Measurements from ENCODE around the gene SND1. TPM values are rescaled to one million over a fixed set of nuclear protein-coding genes. Genes with fewer than 3 reads are reported as not detected.

Gene SND1
- total RNA-seq, 2 donors from 2014 or later, result 131 to 135 TPM

DNA sequence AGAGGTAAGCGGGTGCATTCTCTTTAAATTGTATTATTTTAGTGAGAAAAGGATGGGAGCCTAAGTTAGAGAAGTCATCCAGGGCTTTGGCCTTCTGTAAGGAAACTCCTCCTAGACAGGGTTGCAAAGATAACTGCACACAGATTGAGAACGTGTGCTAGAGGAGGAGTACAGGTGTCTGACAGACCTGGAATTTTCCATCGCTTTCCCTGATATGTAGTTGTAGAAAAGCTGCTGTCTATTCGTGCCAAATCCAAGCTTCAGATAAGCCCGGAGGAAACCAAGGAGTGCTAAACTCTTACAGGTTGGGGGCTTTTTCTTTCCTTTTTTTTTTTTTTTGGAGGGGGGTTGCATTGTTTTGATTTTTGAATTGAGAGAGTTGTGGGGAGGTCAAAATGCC is 356.1 kb downstream of the SND1 start:
- intact Hi-C loops (cut with DNase I), result no loop called here
- DNase-seq (ENCODE audit: low spot score), result no peak

GRCh38 chr7:128008744-128009143 is 356.8 kb downstream of the SND1 start:
- intact Hi-C loops (cut with DNase I), result no loop called here
- DNase-seq (ENCODE audit: low spot score), result no peak

- no peak for DNase-seq (ENCODE audit: low spot score)
- intact Hi-C loops (cut with DNase I), result loop anchor here in 1 of 2 donors (5.0 kb wide), 1 partner anchor 898 kb away; no protein-coding TSS in a partner anchor
Observed at GRCh38 chr7:128010391-128011127, 358.6 kb downstream of the SND1 start.

- DNase-seq (ENCODE audit: low spot score), result no peak
- intact Hi-C loops (cut with DNase I), result loop anchor here in 1 of 2 donors (5.0 kb wide), 1 partner anchor 899 kb away; no protein-coding TSS in a partner anchor
Observed at GRCh38 chr7:128011131-128011661, 359.2 kb downstream of the SND1 start.

- DNase-seq (ENCODE audit: low spot score), result no peak
- intact Hi-C loops (cut with DNase I), result loop anchor here in 1 of 2 donors (5.0 kb wide), 1 partner anchor 903 kb away; no protein-coding TSS in a partner anchor
Observed at GRCh38 chr7:128014811-128015210, 362.8 kb downstream of the SND1 start.

- intact Hi-C loops (cut with DNase I), result no loop called here
- DNase-seq (ENCODE audit: low spot score), result no peak
Observed at GRCh38 chr7:128017460-128017859, 365.5 kb downstream of the SND1 start.

DNA sequence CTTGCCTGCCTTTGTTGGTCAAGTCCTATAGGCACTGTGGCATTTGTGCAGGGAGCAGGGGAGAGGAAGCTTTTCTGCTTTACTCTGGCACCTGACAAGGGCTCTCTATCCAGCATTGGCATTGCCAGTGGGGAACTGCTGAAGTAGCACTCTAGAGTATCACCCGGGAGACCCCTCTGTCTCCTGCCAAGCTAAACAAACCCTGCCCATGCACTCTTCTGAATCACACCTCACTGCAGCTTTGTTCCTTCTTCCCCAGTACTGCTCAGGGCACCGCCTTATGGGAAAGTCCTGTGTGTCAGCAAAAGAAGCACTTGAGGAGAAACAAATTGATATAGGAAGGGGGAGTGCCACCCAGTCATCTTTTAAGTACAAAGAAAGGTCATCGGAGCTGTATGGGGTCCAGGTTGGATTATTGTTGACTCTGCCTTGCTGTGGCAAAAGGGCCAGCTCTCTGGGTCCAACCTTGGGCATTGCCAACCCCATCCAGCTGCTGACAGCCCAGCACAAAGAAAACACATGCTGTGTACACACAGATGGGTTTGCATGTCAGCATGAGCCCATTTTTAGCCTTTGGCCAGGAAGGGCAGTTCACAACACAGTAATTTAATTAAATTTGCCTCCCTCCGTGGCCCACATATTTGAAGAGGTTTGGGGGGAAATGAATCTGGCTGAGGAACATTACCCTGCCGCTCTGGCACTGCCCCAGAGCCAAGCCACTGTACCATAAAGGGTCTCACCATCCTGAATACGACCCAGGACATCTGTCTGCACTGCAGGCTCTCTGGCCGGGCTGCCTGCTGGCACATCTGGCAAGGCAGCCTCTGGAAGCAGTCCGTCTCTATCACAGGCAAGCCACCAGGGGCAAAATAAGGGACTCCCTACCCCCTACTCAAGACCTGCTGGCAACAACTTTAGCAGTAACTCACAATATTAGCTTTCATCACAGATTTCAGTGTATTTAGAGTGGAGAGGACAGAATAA is 366.2 kb downstream of the SND1 start:
- no peak for DNase-seq (ENCODE audit: low spot score)
- intact Hi-C loops (cut with DNase I), result no loop called here

GRCh38 chr7:128019288-128019687 is 367.3 kb downstream of the SND1 start:
- intact Hi-C loops (cut with DNase I), result no loop called here
- no peak for DNase-seq (ENCODE audit: low spot score)

GRCh38 chr7:128020159-128020558 is 368.2 kb downstream of the SND1 start:
- intact Hi-C loops (cut with DNase I), result no loop called here
- no peak for DNase-seq (ENCODE audit: low spot score)

GRCh38 chr7:128021366-128021765 is 369.4 kb downstream of the SND1 start:
- intact Hi-C loops (cut with DNase I), result no loop called here
- DNase-seq (ENCODE audit: low spot score), result no peak

DNA sequence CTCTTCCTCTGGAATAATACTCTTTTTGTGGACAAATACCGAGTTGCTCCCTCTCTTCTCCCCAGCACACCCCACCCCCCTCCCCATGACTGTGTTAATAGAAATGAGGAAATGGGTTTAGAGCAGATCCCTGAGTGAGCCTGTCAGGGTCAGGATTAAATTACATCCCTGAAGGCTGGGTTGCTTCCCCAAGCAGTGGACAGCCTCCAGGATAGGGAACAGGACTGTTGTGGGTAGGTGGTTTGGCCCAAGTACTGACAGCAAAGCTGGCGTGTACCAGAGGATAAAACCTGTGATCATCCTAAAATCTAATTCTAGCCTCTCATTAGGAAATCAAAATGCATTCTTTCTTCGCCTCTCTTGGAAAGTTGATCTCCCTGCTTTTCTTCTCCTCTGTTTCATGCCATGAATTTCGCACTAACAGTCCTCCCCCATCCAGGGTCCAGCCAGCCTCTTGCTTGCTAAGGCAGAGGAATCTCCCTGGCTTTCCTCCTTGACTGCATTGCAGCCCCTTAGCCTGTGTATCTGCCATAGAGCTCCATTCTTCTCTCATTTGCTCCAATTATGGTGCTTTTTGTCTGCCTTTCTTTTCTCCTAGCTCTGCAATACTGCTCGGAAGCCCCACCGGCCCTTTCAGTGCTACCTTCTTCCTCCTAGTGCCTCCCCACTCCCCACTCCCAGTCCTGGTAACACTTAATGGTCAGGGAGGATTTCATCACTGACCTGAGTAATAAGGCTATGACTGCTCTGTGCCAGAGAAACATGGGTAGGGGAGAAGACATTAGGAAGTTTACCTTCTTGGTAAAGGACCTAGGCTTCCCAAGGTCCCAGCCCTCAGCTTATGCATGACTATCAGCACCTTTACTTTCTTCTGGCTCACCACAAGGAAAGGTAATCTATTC is 370.9 kb downstream of the SND1 start:
- intact Hi-C loops (cut with DNase I), result no loop called here

GRCh38 chr7:128024151-128024550 is 372.2 kb downstream of the SND1 start:
- DNase-seq (ENCODE audit: low spot score), result no peak
- intact Hi-C loops (cut with DNase I), result no loop called here

More for the DNA sequence above, 370.9 kb downstream of the SND1 start:
- no peak for DNase-seq (ENCODE audit: low spot score)

DNA sequence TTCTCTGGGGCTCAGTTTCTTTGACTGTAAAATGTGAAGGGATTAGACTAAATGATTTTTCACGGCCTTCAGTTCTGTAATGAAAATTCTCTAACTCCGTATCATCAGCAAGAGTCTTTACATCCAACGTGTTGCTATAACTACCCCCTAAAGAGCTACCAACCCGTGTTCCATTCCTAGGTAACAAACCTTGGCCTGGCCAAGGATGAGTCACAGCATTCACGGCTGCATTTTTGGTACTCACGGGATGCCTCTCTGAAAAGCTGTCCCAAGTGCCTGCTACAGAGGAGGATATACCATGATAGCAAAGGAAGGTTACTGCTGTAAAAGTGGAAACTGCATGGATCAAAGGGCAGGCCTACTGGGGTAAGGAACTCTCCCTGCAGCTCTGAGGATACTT is 373.4 kb downstream of the SND1 start:
- intact Hi-C loops (cut with DNase I), result no loop called here
- no peak for DNase-seq (ENCODE audit: low spot score)

DNA sequence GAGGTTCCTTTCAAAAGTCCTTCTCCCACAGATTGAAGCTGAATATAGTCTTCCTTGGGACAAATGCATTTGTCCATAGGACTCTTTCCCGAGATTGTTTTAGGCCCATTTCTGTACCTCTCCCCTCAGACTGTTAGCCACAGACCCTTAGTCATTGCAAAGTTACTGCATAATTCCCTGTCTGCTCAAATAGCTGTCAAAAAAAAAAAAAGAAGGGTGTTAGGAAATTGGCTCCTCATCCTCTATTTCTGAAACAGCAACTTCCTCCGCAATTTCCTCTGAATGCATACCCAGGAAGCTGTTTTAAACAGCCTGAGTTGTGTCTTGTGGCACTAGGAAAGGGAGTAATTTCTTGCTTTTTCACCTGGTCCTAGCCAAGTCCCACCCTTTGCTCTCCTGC is 373.8 kb downstream of the SND1 start:
- DNase-seq (ENCODE audit: low spot score), result no peak
- intact Hi-C loops (cut with DNase I), result no loop called here

DNA sequence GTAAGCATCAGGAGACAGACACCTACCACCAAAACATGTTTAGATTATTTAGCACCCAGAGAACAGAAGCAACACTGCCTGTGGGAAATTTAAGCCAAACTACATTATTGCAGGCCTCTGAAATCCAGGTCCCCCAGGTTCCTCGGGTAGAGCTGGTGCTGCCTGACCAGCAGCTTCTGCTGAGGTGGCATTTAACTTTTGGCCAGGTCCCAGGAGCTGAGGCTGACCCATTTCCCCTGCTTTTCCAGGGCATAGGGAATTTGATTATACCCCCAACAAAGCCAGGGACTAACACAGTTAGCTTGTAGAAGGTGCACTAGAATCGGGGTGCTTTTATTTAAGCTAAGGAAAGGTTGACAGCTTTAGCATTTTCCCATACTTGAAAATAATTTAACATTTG is 374.6 kb downstream of the SND1 start:
- no peak for DNase-seq (ENCODE audit: low spot score)
- intact Hi-C loops (cut with DNase I), result no loop called here

DNA sequence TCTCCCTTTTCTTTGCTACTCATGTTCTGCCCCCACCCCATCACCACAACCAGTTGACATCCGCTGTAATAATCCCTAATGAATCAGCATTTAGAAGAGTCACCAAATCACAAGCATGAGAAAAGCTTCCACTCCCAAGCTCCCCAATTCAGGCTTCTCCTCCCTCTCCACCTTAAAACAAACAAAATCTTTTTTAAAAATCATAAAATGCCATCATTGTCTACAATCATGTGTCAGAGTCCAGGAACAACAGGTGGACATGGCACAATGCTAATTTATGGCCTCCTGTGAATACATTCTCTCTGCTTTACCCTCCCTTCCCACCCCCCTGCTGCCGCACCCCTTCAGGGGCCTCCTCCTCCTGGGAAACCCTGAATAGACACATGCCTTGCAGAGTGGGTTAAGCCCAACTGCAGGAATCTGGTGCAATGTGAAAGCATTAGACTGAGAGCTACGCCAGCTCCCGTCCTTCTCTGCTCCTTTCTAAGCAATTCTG is 375.5 kb downstream of the SND1 start:
- no peak for DNase-seq (ENCODE audit: low spot score)
- intact Hi-C loops (cut with DNase I), result no loop called here

GRCh38 chr7:128029405-128029995 is 377.5 kb downstream of the SND1 start:
- intact Hi-C loops (cut with DNase I), result no loop called here
- no peak for DNase-seq (ENCODE audit: low spot score)

GRCh38 chr7:128030263-128030653 is 378.3 kb downstream of the SND1 start:
- intact Hi-C loops (cut with DNase I), result no loop called here
- no peak for DNase-seq (ENCODE audit: low spot score)

Data from posterior vena cava (tissue), 2 donors.